Fibroblast of skin of back (primary cell): ENCODE results near the gene PDPR.
"Not testable (repeated sequence)": the region's sequence is repeated elsewhere in the genome, so short reads cannot be mapped to it uniquely, and the experiment has no call there.

Source experiments
- DNase-seq: peaks from one replicate; pipeline ENCODE4 v3.0.0-alpha.2; 2013

PDPR gene

DNA sequence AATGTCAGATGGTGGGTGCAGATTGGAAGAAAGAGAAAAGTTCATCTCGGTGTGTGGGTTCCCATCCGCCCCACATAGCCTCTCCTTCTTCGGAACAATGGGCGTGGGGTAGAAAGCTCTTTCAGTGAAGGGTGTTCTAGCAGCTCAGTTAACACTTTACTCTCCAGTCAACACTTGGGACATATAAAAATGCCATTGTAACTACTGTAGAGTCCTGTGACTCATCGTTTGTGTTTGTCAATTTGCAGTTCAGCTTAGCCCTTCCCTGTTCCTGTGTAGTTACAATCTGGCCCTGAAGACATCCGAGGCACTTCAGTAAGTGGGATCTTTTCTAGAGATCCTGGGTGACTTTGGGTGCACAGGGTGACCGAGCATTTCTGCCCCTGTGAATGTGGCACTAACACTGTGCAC lies 47.9 kb downstream of the PDPR start:
- DNase-seq, result peak; percentile 74

DNA sequence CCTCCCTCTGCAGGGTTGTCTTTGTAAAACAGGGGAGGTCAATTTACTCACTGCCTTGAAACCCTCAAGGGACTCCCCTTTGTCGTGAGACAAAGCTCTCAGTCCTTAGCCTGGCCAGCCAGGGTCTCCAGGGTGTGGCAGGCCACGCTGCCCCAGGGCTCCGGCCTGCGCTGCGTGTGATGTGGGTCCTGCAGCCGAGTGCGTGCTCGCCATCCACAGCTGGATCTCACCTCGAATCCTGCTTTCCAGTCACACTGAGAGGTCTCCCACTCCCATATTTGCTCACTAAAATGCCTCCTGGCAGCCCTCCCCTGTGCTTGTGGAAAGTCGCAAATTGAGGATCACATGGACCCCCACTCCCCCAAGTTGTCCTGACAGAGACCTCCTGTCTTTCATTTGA lies 49.5 kb downstream of the PDPR start:
- DNase-seq, result no peak

DNA sequence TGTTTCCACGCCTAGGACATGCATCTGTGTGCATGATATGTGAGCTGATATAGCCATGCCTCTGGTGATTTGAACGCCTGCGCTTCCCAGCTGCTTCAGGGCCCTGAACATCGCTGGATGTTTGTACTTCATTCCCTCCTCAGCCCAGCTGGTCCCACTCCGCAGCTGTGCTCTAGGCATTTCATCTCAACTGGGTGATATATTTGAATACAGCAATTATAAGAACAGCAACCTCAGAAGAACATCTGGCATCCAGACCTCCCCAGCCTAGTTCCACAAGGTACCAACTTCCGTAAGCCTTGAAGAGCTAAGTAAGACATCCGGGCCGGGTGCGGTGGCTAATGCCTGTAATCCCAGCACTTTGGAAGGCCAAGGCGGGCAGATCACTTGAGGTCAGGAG lies 52.6 kb downstream of the PDPR start:
- DNase-seq, result not testable (repeated sequence)

DNA sequence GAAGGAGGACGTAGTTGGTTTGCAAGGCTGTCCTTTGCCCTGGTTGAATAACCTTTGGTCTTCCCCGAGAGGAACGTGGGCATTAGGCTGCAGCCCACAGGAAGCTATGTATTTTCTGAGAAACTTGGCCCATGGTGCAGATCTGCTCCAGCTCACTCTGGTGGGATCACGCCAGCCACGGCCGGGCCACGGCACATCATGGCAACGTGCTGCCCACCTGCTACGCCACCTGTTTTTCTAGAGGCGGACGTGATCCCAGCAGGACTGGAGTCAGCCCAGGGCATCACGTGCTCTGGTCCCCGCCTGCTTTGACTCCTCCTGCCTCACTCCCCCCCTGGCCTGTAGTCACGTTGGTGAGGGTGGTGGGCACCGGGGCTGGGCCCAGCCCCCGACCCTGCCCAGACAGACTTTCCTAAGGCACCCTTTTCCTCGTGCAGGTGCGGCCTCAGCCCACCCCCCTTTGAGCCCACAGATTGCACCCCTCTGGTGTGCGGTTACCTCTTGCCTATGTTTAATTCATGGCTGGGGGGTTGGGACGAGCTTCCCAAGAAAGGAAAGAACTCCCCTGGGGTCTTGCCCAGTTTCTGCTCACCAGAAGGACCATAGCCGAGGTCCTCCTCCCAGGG lies 59.2 kb downstream of the PDPR start, which contains the start of gene CLEC18C:
TSS of gene CLEC18C (plus strand) at position 576 of the 626 bp plus-strand sequence. CDS start 492 bp downstream, outside the sequence.
- DNase-seq, result not testable (repeated sequence)

DNA sequence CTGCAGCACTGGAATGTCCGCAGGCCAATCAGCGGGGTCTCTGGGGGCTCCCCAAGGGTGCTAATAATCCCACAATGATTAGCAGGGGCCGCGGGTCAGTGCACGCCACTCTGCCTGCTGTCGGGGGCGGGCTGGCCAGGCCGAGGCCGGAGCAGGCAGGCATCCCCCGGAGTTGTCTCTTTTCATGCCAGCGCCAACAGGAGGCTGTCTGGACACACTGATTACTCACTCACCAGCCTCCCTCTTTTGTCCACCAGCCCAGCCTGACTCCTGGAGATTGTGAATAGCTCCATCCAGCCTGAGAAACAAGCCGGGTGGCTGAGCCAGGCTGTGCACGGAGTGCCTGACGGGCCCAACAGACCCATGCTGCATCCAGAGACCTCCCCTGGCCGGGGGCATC lies 59.8 kb downstream of the PDPR start:
- not testable (repeated sequence) for DNase-seq

DNA sequence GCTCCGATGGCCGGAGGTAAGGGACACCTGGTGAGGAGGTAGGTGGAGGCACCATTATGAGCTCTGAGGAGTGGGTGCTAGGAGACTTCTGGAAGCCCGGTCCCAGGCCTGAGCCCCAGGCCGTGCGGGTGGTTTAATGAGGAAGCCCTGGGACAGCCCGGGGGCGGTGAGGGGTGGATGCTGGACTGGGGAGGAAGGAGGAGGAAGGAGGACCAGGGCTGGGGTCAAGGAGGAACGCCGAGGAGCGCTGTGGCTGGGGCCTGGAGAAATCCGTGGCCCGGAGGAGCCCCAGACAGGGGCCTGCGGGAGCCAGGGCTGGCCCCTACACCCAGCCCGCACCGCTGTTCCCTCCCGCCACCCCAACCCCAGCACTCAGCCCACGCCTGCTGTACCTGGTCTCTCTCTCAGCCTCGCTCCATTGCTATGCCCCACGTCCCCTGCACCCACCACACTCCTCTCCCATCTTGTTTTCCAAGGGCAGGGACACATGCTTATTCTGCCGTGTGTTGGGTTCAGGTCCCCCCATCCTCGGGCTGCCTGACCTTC lies 60.3 kb downstream of the PDPR start:
- not testable (repeated sequence) for DNase-seq

DNA sequence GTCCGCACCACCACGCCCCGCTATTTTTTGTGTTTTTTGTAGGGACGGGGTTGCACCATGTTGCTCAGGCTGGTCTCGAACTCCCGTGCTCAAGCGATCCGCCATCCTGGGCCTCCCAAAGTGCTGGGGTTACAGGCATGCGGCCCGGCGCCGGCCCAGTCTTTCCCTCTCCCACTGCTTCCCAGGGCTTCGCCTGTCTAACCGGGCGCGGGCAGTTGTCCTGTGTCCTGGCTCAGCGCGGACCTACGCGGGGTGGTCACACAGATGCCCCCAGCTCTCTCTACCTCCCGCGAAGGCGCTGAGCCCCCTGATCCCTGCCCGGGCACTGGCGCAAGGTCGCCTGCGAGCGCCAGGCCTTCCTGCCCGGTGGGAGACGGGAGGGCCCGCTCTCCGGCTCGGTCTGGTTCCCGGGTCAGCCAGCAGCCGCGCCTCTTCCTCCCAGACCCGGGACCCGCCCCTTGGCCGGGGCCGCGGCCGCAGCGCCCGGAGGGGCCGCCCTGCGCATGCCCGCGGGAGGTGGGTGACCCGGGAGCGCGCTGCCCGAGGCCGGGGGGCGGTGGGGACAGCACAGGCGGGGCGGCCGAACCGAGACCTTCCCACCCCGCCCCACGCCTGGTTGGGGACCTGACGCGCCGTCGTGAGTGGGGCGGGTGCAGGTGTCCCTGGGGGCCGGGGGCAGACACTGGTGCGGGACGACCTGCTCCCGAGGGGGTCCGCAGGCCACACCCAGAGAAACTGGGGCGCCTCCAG lies 73.9 kb downstream of the PDPR start:
- not testable (repeated sequence) for DNase-seq

DNA sequence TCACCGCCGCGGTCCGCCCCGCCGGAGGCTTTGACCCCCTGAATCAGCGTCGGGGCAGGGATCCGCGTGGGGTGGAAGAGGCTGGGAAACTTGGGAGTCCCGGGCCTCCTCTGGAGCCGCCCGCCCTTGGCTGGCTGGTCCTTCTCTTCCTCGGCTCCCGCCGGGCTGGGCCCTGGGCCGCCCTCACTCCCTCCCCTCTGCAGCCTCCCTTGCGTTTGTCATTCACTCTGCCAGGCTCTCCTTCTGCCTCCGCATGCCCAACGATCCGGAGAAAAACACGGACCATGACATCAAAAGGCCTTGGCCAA lies 74.4 kb downstream of the PDPR start:
- not testable (repeated sequence) for DNase-seq

DNA sequence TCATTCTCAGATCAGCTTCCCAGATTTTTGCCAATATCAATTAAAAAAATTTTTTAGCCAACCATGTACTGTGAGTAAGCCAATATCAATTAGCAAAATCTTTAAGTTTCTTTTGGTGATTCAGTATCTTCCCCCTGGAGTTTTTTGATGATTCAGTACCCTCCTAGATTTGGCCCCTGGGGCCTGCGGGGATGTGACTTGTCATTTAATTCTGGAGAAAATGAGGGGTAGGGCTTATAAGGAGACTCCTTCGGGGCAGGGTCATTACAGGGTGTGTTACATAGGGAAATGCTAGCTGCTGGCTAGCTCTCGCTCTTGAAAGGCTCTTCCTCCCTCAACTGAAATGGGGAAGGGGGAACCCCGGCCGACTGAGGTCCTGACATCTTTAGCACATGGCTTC lies 76.4 kb downstream of the PDPR start:
- not testable (repeated sequence) for DNase-seq

DNA sequence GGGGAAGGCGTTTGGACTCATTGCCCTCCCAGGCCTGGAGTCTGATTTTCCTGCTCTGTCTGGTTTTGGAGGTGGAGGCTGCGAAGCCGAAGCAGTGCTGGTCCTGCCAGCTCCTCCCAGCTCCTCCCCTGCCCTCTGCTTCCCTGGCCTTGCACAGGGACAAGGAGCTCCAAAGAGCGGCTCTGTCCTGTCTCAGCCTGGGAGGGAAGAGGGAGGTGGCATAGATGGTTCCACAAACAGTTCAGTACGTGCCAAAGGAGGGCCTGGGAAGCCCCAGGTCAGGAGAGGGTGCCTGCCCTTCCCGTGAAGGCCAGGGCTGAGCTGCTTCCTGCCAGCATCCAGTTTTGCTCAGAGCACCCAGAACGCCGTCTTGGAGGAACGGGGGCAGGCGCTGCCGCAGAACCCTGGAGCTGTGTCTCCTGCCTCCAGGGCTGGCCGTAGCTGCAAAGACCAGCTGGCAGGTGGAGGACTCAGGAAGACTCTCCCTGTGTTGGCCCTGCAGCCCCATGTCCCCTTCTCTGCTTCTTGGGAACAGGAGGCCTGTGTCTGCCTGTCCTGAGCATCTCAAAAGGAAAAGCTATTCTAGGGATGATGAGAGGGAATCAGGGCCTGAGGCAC lies 82.7 kb downstream of the PDPR start:
- not testable (repeated sequence) for DNase-seq

DNA sequence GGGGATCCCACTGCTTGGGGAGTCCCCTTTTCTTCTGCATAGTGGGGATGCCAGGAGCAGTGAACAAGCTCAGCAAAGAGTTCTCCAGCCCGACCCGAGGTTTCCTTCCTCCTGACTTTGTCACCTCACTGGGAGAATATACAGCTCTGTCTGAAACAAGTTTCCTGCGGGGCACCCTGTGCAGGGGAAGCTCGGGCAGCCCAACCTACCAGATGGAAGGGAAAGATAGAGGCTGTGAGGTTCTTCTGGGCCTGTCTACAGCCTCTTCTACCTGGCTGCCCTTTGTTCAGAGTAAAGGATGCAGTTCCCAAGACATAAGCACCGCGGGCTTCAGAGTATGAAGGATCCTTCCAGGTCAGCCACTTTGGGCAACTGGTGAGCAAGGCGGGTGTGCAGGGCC lies 83.5 kb downstream of the PDPR start:
- DNase-seq, result not testable (repeated sequence)

DNA sequence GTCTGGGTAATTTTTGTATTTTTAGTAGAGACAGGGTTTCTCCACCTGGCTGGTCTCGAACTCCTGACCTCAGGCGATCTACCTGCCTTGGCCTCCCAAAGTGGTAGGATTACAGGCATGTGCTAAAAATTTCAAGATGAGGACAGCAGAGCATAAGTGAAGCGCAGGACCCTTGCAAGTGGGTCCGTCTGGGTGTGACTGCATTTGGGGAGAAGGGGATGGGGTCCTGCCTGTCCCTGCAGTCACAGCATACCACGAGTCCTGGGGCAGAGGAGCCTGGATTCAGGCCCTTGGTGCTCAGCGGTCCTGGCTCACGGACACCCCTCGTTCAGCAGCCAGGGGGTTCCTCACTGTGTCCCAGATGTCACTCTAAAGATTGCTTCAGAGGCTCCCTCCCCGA lies 84.1 kb downstream of the PDPR start:
- not testable (repeated sequence) for DNase-seq

DNA sequence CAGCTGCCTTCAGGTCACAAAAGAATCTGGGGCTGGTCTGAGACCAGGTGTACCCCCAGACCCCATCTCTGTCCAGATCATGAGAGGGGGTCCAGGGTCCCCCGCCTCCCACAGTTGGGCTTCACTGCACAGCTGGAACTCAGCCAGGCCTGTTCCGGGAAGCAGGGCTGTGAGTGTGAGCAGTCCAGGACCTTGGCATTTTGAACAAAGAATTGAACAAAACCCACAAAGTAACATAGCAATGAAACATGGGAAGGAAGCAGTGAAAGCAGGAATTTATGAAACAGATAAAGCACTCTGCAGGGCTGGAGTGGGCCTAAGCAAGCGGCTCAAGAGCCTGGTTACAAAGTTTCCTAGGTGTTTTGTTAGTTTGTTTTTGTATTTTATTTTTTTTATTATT lies 84.5 kb downstream of the PDPR start:
- DNase-seq, result peak; percentile 4

DNA sequence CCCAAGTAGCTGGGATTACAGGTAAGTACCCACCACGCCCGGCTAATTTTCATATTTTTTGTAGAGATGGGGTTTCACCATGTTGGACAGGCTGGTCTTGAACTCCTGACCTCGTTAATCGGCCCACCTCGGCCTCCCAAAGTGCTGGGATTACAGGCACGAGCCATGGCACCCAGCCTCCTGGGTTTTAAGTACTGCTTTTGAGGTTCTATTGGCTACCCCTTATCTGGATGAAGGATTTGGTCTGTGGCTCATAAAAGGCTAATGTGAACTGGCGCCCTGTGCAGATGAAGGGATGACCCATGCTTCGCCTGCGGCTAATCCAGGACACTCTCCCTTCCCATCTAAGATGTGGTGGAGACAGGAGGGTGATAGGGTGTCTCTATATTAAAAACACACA lies 85.0 kb downstream of the PDPR start:
- DNase-seq, result not testable (repeated sequence)

DNA sequence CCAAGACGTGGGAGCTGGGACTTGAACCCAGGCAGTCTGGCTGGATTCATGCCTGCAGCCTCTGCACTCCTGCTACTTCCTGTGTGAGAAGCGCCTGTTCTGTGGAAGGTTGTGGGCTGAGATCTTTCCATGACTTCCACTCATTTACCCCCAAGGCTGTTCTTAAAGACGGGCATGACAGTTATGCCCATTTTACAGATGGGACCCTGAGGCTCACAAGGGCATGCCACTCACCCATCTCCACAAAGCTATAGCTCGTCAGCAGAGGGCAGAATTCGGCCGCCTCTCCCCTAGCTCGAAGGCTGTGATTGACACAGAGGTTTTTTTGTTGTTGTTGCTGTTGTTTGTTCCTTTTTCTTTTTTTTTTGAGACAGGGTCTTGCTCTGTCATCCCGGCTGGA lies 85.9 kb downstream of the PDPR start:
- DNase-seq, result not testable (repeated sequence)

DNA sequence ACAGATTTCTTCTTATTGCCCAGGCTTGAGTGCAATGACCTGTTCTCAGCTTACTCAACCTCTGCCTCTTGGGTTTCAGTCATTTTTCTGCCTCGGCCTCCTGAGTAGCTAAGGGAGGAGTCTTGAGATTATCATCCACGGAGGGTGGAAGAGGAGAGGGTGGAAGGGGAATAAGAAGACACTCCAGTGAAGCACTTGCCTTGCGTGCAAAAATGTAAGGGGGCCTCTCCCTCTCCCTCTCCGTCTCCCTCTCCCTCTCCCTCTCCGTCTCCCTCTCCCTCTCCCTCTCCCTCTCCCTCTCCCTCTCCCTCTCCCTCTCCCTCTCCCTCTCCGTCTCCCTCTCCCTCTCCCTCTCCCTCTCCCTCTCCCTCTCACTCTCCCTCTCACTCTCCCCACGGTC lies 89.4 kb downstream of the PDPR start:
- not testable (repeated sequence) for DNase-seq

DNA sequence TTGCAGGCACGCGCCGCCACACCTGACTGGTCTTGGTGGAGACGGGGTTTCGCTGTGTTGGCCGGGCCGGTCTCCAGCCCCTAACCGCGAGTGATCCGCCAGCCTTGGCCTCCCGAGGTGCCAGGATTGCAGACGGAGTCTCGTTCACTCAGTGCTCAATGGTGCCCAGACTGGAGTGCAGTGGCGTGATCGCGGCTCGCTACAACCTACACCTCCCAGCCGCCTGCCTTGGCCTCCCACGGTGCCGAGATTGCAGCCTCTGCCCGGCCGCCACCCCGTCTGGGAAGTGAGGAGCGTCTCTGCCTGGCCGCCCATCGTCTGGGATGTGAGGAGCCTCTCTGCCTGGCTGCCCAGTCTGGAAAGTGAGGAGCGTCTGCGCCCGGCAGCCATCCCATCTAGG lies 89.9 kb downstream of the PDPR start:
- DNase-seq, result not testable (repeated sequence)

DNA sequence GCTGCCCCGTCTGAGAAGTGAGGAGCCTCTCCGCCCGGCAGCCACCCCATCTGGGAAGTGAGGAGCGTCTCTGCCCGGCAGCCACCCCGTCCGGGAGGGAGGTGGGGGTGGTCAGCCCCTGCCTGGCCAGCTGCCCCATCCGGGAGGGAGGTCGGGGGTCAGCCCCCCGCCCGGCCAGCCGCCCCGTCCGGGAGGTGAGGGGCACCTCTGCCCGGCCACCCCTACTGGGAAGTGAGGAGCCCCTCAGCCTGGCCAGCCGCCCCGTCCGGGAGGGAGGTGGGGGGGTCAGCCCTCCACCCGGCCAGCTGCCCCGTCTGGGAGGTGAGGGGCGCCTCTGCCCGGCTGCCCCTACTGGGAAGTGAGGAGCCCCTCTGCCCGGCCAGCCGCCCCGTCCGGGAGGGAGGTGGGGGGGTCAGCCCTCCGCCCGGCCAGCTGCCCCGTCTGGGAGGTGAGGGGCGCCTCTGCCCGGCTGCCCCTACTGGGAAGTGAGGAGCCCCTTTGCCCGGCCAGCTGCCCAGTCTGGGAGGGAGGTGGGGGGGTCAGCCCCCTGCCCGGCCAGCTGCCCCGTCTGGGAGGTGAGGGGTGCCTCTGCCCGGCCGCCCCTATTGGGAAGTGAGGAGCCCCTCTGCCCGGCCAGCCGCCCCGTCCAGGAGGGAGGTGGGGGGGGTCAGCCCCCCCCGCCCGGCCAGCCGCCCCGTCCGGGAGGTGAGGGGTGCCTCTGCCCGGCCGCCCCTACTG lies 90.7 kb downstream of the PDPR start:
- not testable (repeated sequence) for DNase-seq

DNA sequence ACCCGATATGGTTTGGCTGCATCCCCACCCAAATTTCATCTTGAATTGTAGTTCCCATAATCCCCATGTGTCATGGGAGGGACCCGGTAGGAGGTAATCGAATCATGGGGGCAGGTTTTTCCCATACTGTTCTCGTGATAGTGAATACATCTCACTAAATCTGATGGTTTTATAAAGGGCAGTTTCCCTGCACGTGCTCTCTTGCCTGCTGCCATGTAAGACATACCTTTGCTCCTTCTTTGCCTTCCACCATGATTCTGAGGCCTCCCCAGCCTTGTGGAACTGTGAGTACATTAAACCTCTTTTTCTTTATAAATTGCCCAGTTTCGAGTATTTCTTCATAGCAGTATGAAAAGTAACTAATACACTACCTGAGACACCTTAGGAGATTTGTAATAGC lies 92.2 kb downstream of the PDPR start:
- DNase-seq, result not testable (repeated sequence)
